ENCODE measurements around the gene YBX1.
A peak's percentile ranks its signal among the peaks of the same experiment; 100 is the strongest.

The YBX1 gene

DNA sequence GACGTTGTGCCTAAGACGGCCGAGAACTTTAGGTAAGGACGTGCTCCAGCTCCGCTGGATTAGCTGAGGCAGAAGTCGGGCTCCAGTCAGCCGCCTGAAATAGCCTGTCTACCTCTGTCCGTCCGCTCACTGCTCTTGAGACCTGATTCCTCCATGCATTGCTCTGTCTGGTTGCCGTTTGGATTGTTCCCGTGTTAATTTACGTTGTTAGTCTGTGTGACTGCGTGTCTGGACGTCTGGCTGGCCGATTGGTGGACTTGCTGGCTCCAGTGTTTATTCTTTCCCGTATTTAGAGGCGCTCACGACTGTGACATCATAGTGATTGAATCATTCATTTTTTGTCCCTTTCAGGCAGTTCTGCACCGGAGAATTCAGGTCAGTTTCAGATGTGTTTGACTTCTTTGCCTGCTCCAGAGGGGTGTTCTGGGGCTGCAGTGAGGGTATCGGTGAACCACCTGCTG lies 23.3 kb upstream of the YBX1 start:
- Histone ChIP-seq H3K18ac (ENCODE audit: low read length) (no peak overlapping the region), H3K56ac (ENCODE audit: low read length) (peak overlapping the region; percentile 96), H3K23ac (ENCODE audit: low read length) (no peak overlapping the region), H3K79me1 (ENCODE audit: low read length) (peaks cover 2% of the 10 kb centered on the region), H3K27ac (ENCODE audit: low read depth, low read length) (no peak overlapping the region), H3K4ac (ENCODE audit: low read depth, low read length) (no peak overlapping the region), H3K4me2 (ENCODE audit: low read length) (peak overlapping the region; percentile 96), H4K8ac (ENCODE audit: low read depth, low read length) (no peak overlapping the region), H3K27me3 (ENCODE audit: insufficient read depth, low read length, poor library complexity) (no peaks in the 10 kb centered on the region), H2BK15ac (replicated peaks; ENCODE audit: low read depth) (no peak overlapping the region), H2AK5ac (ENCODE audit: low read length) (no peak overlapping the region), H3K79me2 (ENCODE audit: control insufficient read depth, insufficient read depth, low read length) (peaks cover 11% of the 10 kb centered on the region), H3K36me3 (ENCODE audit: control insufficient read depth, insufficient read depth, low read length) (peaks cover 1% of the 10 kb centered on the region), H2BK120ac (ENCODE audit: low read depth, low read length) (no peak overlapping the region), H4K5ac (ENCODE audit: low read length) (no peak overlapping the region), H3K4me3 (ENCODE audit: low read length) (peak overlapping the region; percentile 71), H2BK5ac (ENCODE audit: low read length) (no peak overlapping the region), H3K4me1 (ENCODE audit: control insufficient read depth, low read depth, low read length) (peaks cover 4% of the 10 kb centered on the region), H3K9ac (ENCODE audit: low read length) (peak overlapping the region; percentile 80)
- no CpG with 5 or more reads among the region's 20 CpGs for WGBS (ENCODE audit: extremely low coverage, insufficient coverage, low lambda C conversion rate)
- DNase-seq, result no peak

DNA sequence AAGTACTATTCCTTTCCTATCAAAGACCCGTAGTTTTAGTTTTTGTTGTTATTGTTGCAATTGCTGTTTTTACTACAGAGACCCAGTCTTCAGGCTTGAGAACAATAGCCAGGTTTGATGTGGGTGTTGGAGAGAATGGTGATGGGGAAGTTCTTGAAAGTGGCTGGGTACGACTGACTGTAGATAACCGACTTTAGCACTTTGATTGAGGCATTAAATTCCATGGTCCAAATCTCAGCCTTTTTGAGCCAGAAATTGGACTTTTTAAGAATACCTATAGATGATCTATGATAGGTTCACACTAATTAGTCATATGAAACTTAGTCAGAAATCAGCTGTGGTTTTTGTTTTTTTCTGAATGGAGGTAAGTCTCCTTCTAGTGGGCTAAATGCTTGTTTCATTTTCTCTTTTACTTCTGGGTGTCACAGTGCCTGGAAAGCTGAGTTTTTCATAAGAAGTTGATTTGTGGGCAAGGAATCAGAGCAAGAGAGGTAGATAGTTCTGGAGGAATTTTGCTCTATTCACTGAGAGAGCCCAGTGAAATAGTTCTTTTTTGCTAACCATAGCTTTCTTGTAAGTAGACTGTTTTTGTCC lies 21.2 kb upstream of the YBX1 start:
- H3K36me3 ChIP-seq (ENCODE audit: control insufficient read depth, insufficient read depth, low read length), result peaks cover 4% of the 10 kb centered on the region

DNA sequence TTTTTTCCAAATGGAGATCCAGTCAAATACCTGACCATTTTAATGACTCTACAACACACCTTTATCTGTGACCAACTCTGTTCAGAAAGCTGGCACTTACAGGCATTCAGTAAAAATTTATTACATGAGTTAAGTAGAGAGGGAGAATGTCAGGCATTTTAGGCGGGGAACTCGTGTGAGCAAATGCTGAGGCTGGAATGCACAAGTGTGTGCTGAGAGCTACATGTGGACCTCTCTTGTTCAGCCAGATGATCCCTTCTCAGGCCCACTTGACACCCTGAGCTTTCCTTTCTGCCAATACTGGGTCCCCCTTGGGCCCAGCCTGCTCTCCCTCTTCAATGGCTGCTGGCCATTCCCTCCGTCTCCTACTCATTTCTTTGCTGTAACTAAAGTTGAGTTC lies 12.3 kb upstream of the YBX1 start:
- DNase-seq, result no peak
- Histone ChIP-seq H3K23ac (ENCODE audit: low read length) (no peak overlapping the region), H3K79me2 (ENCODE audit: control insufficient read depth, insufficient read depth, low read length) (no peaks in the 10 kb centered on the region), H3K27me3 (ENCODE audit: insufficient read depth, low read length, poor library complexity) (no peaks in the 10 kb centered on the region), H3K79me1 (ENCODE audit: low read length) (no peaks in the 10 kb centered on the region), H3K4me2 (ENCODE audit: low read length) (no peak overlapping the region), H4K5ac (ENCODE audit: low read length) (no peak overlapping the region), H3K4ac (ENCODE audit: low read depth, low read length) (no peak overlapping the region), H4K8ac (ENCODE audit: low read depth, low read length) (no peak overlapping the region), H2AK5ac (ENCODE audit: low read length) (no peak overlapping the region), H2BK5ac (ENCODE audit: low read length) (no peak overlapping the region), H3K4me1 (ENCODE audit: control insufficient read depth, low read depth, low read length) (no peaks in the 10 kb centered on the region), H3K18ac (ENCODE audit: low read length) (no peak overlapping the region), H3K27ac (ENCODE audit: low read depth, low read length) (no peak overlapping the region), H3K9ac (ENCODE audit: low read length) (no peak overlapping the region), H3K56ac (ENCODE audit: low read length) (no peak overlapping the region), H3K4me3 (ENCODE audit: low read length) (no peak overlapping the region), H2BK120ac (ENCODE audit: low read depth, low read length) (no peak overlapping the region), H3K36me3 (ENCODE audit: control insufficient read depth, insufficient read depth, low read length) (peaks cover 18% of the 10 kb centered on the region), H2BK15ac (replicated peaks; ENCODE audit: low read depth) (no peak overlapping the region)
- no CpG with 5 or more reads among the region's 3 CpGs for WGBS (ENCODE audit: extremely low coverage, insufficient coverage, low lambda C conversion rate)

More for the DNA sequence above, 21.2 kb upstream of the YBX1 start:
- Histone ChIP-seq H3K79me1 (ENCODE audit: low read length) (peaks cover 2% of the 10 kb centered on the region), H3K79me2 (ENCODE audit: control insufficient read depth, insufficient read depth, low read length) (peaks cover 11% of the 10 kb centered on the region), H2AK5ac (ENCODE audit: low read length) (no peak overlapping the region), H3K18ac (ENCODE audit: low read length) (no peak overlapping the region), H3K56ac (ENCODE audit: low read length) (no peak overlapping the region), H3K4ac (ENCODE audit: low read depth, low read length) (no peak overlapping the region), H3K4me2 (ENCODE audit: low read length) (no peak overlapping the region), H3K27ac (ENCODE audit: low read depth, low read length) (no peak overlapping the region), H4K8ac (ENCODE audit: low read depth, low read length) (no peak overlapping the region), H2BK120ac (ENCODE audit: low read depth, low read length) (no peak overlapping the region), H4K5ac (ENCODE audit: low read length) (no peak overlapping the region), H3K4me1 (ENCODE audit: control insufficient read depth, low read depth, low read length) (peaks cover 4% of the 10 kb centered on the region), H3K27me3 (ENCODE audit: insufficient read depth, low read length, poor library complexity) (no peaks in the 10 kb centered on the region), H3K4me3 (ENCODE audit: low read length) (no peak overlapping the region), H3K9ac (ENCODE audit: low read length) (no peak overlapping the region), H2BK5ac (ENCODE audit: low read length) (no peak overlapping the region), H3K23ac (ENCODE audit: low read length) (no peak overlapping the region), H2BK15ac (replicated peaks; ENCODE audit: low read depth) (no peak overlapping the region)
- DNase-seq, result no peak
- no CpG with 5 or more reads among the region's 3 CpGs for WGBS (ENCODE audit: extremely low coverage, insufficient coverage, low lambda C conversion rate)

DNA sequence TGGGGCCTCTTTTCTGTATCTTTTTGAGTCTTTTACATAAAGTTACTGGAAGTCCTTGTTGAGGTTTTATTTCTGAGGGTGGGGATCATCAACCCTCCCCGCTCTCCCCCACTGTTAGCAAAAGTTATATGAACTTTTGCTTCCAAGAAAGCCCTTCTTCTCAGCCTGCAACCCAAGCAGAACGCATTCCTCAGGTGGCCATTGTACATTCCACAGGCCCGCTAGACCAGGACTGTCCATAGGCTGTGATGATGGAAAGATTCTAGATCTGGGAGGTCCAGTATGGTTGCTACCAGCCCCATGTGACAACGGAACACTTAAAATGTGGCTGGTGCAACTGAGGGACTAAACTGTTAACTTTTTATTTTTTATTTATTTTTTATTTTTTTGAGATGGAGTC lies 11.8 kb upstream of the YBX1 start:
- Histone ChIP-seq H3K27ac (ENCODE audit: low read depth, low read length) (no peak overlapping the region), H4K8ac (ENCODE audit: low read depth, low read length) (no peak overlapping the region), H2BK120ac (ENCODE audit: low read depth, low read length) (no peak overlapping the region), H3K56ac (ENCODE audit: low read length) (no peak overlapping the region), H3K9ac (ENCODE audit: low read length) (no peak overlapping the region), H3K79me2 (ENCODE audit: control insufficient read depth, insufficient read depth, low read length) (no peaks in the 10 kb centered on the region), H2BK5ac (ENCODE audit: low read length) (no peak overlapping the region), H3K36me3 (ENCODE audit: control insufficient read depth, insufficient read depth, low read length) (peaks cover 19% of the 10 kb centered on the region), H3K4me3 (ENCODE audit: low read length) (no peak overlapping the region), H3K79me1 (ENCODE audit: low read length) (no peaks in the 10 kb centered on the region), H3K4me2 (ENCODE audit: low read length) (no peak overlapping the region), H2BK15ac (replicated peaks; ENCODE audit: low read depth) (no peak overlapping the region), H3K18ac (ENCODE audit: low read length) (no peak overlapping the region), H4K5ac (ENCODE audit: low read length) (no peak overlapping the region), H3K23ac (ENCODE audit: low read length) (no peak overlapping the region), H2AK5ac (ENCODE audit: low read length) (no peak overlapping the region), H3K4ac (ENCODE audit: low read depth, low read length) (no peak overlapping the region), H3K4me1 (ENCODE audit: control insufficient read depth, low read depth, low read length) (no peaks in the 10 kb centered on the region), H3K27me3 (ENCODE audit: insufficient read depth, low read length, poor library complexity) (no peaks in the 10 kb centered on the region)
- no peak for DNase-seq
- WGBS (ENCODE audit: extremely low coverage, insufficient coverage, low lambda C conversion rate), result no CpG with 5 or more reads among the region's 4 CpGs

DNA sequence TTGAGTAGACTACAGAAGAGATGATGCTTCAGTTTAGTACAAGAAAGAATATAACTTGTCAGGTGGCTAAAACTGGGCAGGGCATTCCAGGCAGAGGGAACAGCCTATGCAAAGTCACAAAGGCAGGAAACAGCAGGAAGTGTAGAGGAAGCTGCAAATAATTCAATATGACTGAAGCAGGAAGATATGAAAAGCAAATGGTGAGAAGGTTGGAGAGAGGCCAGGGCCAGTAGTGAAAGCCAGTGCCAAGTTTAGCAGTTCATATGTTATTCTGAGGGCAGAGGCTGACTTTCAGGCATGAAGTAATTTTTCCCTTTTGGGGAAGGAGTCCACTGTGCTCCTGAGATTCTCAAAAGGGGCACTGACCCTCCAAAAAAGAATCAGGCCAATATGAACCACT lies 8.0 kb upstream of the YBX1 start:
- H2AK5ac ChIP-seq (ENCODE audit: low read length), result no peak overlapping the region
- H2BK15ac ChIP-seq (replicated peaks; ENCODE audit: low read depth), result no peak overlapping the region
- no peak overlapping the region for H2BK120ac ChIP-seq (ENCODE audit: low read depth, low read length)
- H3K18ac ChIP-seq (ENCODE audit: low read length), result no peak overlapping the region
- no peaks in the 10 kb centered on the region for H3K79me2 ChIP-seq (ENCODE audit: control insufficient read depth, insufficient read depth, low read length)
- no peaks in the 10 kb centered on the region for H3K4me1 ChIP-seq (ENCODE audit: control insufficient read depth, low read depth, low read length)
- no peak overlapping the region for H4K5ac ChIP-seq (ENCODE audit: low read length)
- no peak overlapping the region for H3K9ac ChIP-seq (ENCODE audit: low read length)
- H3K27ac ChIP-seq (ENCODE audit: low read depth, low read length), result no peak overlapping the region
- H3K4ac ChIP-seq (ENCODE audit: low read depth, low read length), result no peak overlapping the region
- no peak overlapping the region for H3K4me2 ChIP-seq (ENCODE audit: low read length)
- no peak overlapping the region for H4K8ac ChIP-seq (ENCODE audit: low read depth, low read length)
- no peak for DNase-seq
- H3K36me3 ChIP-seq (ENCODE audit: control insufficient read depth, insufficient read depth, low read length), result peaks cover 8% of the 10 kb centered on the region
- H3K56ac ChIP-seq (ENCODE audit: low read length), result no peak overlapping the region
- no peak overlapping the region for H3K23ac ChIP-seq (ENCODE audit: low read length)
- no peaks in the 10 kb centered on the region for H3K27me3 ChIP-seq (ENCODE audit: insufficient read depth, low read length, poor library complexity)
- no peaks in the 10 kb centered on the region for H3K79me1 ChIP-seq (ENCODE audit: low read length)
- no peak overlapping the region for H3K4me3 ChIP-seq (ENCODE audit: low read length)
- no peak overlapping the region for H2BK5ac ChIP-seq (ENCODE audit: low read length)

DNA sequence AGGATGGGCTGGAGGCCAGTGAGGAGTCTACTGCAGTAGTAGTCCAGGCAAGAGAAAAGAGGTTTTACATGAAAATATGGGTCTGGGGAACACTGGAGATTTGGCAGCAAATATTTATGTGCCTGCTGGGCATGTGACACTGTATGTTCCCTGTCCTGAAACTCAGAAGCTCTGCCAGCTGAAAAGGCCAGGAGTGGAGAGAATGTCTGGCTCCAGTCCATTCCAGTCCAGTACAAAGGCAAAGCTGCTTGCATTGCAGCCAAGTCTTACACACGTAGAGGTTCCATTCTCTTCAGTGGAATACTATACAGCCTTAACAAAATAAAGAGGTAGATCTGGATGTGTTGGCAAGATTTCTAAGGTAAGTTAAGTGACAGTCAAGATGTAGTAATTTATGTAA lies 7.5 kb upstream of the YBX1 start:
- Histone ChIP-seq H3K9ac (ENCODE audit: low read length) (no peak overlapping the region), H4K8ac (ENCODE audit: low read depth, low read length) (no peak overlapping the region), H2BK5ac (ENCODE audit: low read length) (no peak overlapping the region), H3K56ac (ENCODE audit: low read length) (no peak overlapping the region), H3K18ac (ENCODE audit: low read length) (no peak overlapping the region), H3K4me3 (ENCODE audit: low read length) (no peak overlapping the region), H3K23ac (ENCODE audit: low read length) (no peak overlapping the region), H2BK15ac (replicated peaks; ENCODE audit: low read depth) (no peak overlapping the region), H3K36me3 (ENCODE audit: control insufficient read depth, insufficient read depth, low read length) (peaks cover 8% of the 10 kb centered on the region), H3K4me2 (ENCODE audit: low read length) (no peak overlapping the region), H2BK120ac (ENCODE audit: low read depth, low read length) (no peak overlapping the region), H3K27ac (ENCODE audit: low read depth, low read length) (no peak overlapping the region), H3K79me2 (ENCODE audit: control insufficient read depth, insufficient read depth, low read length) (no peaks in the 10 kb centered on the region), H4K5ac (ENCODE audit: low read length) (no peak overlapping the region), H3K4me1 (ENCODE audit: control insufficient read depth, low read depth, low read length) (no peaks in the 10 kb centered on the region), H3K27me3 (ENCODE audit: insufficient read depth, low read length, poor library complexity) (no peaks in the 10 kb centered on the region), H2AK5ac (ENCODE audit: low read length) (no peak overlapping the region), H3K79me1 (ENCODE audit: low read length) (no peaks in the 10 kb centered on the region), H3K4ac (ENCODE audit: low read depth, low read length) (no peak overlapping the region)
- WGBS (ENCODE audit: extremely low coverage, insufficient coverage, low lambda C conversion rate), result no CpG with 5 or more reads among the region's 1 CpG
- DNase-seq, result no peak

Data from mesendoderm (in vitro differentiated cells).